Peyer's patch (tissue), 4 donors: ENCODE results near the gene CDX1.

Experiments used
- POLR2A ChIP-seq, 2 donors: fragments of 450-650 bp; IDR thresholded peaks; one replicate each; pipeline ENCODE4 v1.5.1; 2017; ENCODE audit warnings: antibody characterized with exemption in 2 of 2, mild to moderate bottlenecking in 2 of 2, moderate library complexity in 2 of 2
- TF ChIP-seq, protein P1 (sequence below), 6 experiments: fragments of 450-650 bp in 4 of 6; fragments of 200-600 bp in 2 of 6; sonication (generic) in 1 of 6; IDR thresholded peaks; one replicate each; pipeline ENCODE4 v1.5.1; 2017 to 2019; ENCODE audit warnings: antibody characterized with exemption in 6 of 6, mild to moderate bottlenecking in 3 of 6, moderate library complexity in 1 of 6

DNA sequence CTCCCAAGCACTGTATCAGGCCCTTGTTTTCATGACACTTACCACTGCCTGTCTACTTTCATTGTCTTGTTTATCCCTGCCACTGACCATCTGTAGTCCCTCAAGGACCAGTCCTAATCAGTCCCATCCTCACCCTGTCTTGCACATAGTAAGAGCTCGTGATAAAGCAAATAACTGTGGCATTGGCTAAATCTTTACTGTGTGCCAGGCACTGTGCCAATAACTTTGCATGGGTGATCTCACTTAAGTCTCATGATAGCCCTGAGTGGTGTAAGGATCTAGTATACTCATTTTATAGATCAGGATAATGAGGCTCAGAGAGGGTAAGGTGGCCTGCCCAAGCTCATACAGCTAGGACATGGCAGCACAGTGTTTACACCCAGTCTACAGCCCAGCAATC, 5.6 kb downstream of the CDX1 start:
- TF ChIP-seq, protein P1, sequence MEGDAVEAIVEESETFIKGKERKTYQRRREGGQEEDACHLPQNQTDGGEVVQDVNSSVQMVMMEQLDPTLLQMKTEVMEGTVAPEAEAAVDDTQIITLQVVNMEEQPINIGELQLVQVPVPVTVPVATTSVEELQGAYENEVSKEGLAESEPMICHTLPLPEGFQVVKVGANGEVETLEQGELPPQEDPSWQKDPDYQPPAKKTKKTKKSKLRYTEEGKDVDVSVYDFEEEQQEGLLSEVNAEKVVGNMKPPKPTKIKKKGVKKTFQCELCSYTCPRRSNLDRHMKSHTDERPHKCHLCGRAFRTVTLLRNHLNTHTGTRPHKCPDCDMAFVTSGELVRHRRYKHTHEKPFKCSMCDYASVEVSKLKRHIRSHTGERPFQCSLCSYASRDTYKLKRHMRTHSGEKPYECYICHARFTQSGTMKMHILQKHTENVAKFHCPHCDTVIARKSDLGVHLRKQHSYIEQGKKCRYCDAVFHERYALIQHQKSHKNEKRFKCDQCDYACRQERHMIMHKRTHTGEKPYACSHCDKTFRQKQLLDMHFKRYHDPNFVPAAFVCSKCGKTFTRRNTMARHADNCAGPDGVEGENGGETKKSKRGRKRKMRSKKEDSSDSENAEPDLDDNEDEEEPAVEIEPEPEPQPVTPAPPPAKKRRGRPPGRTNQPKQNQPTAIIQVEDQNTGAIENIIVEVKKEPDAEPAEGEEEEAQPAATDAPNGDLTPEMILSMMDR (IDR thresholded peaks at IDR 0.05), result no peak
- TF ChIP-seq POLR2A (IDR thresholded peaks at IDR 0.05), result no peak
